ENCODE measurements around the gene DRC1. TPM values are rescaled to one million over a fixed set of nuclear protein-coding genes. Genes with fewer than 3 reads are reported as not detected.

The DRC1 gene
- total RNA-seq, 1 experiment from 2014 or later = not detected

- no peak for DNase-seq (ENCODE audit: low spot score)
- Histone ChIP-seq H3K9me3 (ENCODE audit: low read depth, low read length, poor library complexity, severe bottlenecking) (no peaks in the 10 kb centered on the region), H3K4me1 (ENCODE audit: insufficient read depth, low read length, poor library complexity, severe bottlenecking) (no peaks in the 10 kb centered on the region), H3K27me3 (replicated peaks; ENCODE audit: insufficient read depth, low read depth, low read length, poor library complexity) (no peaks in the 10 kb centered on the region), H3K27ac (ENCODE audit: low read depth, low read length, poor library complexity, severe bottlenecking) (no peak overlapping the region), H3K4me3 (ENCODE audit: low read depth, low read length, poor library complexity, severe bottlenecking) (no peak overlapping the region), H3K36me3 (ENCODE audit: insufficient read depth, low read length, poor library complexity, severe bottlenecking) (no peaks in the 10 kb centered on the region)
- no TSS peak for BruUV-seq (replicated peaks)
- intact Hi-C loops (cut with micrococcal nuclease; ENCODE audit: unreplicated experiment) = no loop called here
- CTCF ChIA-PET = interaction anchor here (0.7 kb wide), 1 partner anchor 51 kb away, joined by 4 read pairs; no protein-coding TSS in a partner anchor
- POLR2A ChIA-PET (ENCODE audit: low non-redundant PET) = no interaction called here
- TF ChIP-seq EZH2 (IDR thresholded peaks at IDR 0.05; ENCODE audit: borderline replicate concordance, low read depth, low read length, poor library complexity, severe bottlenecking) = no peak
- TF ChIP-seq CTCF (conservative IDR thresholded peaks at IDR 0.05; ENCODE audit: low read depth, low read length) = no peak
Measured at GRCh38 chr2:26451700-26452099, 50.0 kb downstream of the DRC1 start.

GRCh38 chr2:26453421-26454329 is 52.0 kb downstream of the DRC1 start:
- no peaks in the 10 kb centered on the region for H3K9me3 ChIP-seq (ENCODE audit: low read depth, low read length, poor library complexity, severe bottlenecking)
- DNase-seq (ENCODE audit: low spot score) = no peak
- ChIA-PET CTCF (no interaction called here), POLR2A (ENCODE audit: low non-redundant PET) (no interaction called here)
- no peaks in the 10 kb centered on the region for H3K27me3 ChIP-seq (replicated peaks; ENCODE audit: insufficient read depth, low read depth, low read length, poor library complexity)
- BruUV-seq (replicated peaks) = no TSS peak
- no peaks in the 10 kb centered on the region for H3K36me3 ChIP-seq (ENCODE audit: insufficient read depth, low read length, poor library complexity, severe bottlenecking)
- H3K27ac ChIP-seq (ENCODE audit: low read depth, low read length, poor library complexity, severe bottlenecking) = no peak overlapping the region
- TF ChIP-seq CTCF (conservative IDR thresholded peaks at IDR 0.05; ENCODE audit: low read depth, low read length) (no peak), EZH2 (IDR thresholded peaks at IDR 0.05; ENCODE audit: borderline replicate concordance, low read depth, low read length, poor library complexity, severe bottlenecking) (no peak)
- intact Hi-C loops (cut with micrococcal nuclease; ENCODE audit: unreplicated experiment) = no loop called here
- H3K4me3 ChIP-seq (ENCODE audit: low read depth, low read length, poor library complexity, severe bottlenecking) = no peak overlapping the region
- no peaks in the 10 kb centered on the region for H3K4me1 ChIP-seq (ENCODE audit: insufficient read depth, low read length, poor library complexity, severe bottlenecking)

GRCh38 chr2:26454561-26455001 is 52.9 kb downstream of the DRC1 start:
- no peaks in the 10 kb centered on the region for H3K36me3 ChIP-seq (ENCODE audit: insufficient read depth, low read length, poor library complexity, severe bottlenecking)
- no peaks in the 10 kb centered on the region for H3K4me1 ChIP-seq (ENCODE audit: insufficient read depth, low read length, poor library complexity, severe bottlenecking)
- intact Hi-C loops (cut with micrococcal nuclease; ENCODE audit: unreplicated experiment) = no loop called here
- H3K27me3 ChIP-seq (replicated peaks; ENCODE audit: insufficient read depth, low read depth, low read length, poor library complexity) = no peaks in the 10 kb centered on the region
- H3K4me3 ChIP-seq (ENCODE audit: low read depth, low read length, poor library complexity, severe bottlenecking) = no peak overlapping the region
- no TSS peak for BruUV-seq (replicated peaks)
- DNase-seq (ENCODE audit: low spot score) = no peak
- no peak overlapping the region for H3K27ac ChIP-seq (ENCODE audit: low read depth, low read length, poor library complexity, severe bottlenecking)
- no peak for TF ChIP-seq CTCF (conservative IDR thresholded peaks at IDR 0.05; ENCODE audit: low read depth, low read length)
- TF ChIP-seq EZH2 (IDR thresholded peaks at IDR 0.05; ENCODE audit: borderline replicate concordance, low read depth, low read length, poor library complexity, severe bottlenecking) = no peak
- H3K9me3 ChIP-seq (ENCODE audit: low read depth, low read length, poor library complexity, severe bottlenecking) = no peaks in the 10 kb centered on the region
- POLR2A ChIA-PET (ENCODE audit: low non-redundant PET) = no interaction called here
- CTCF ChIA-PET = no interaction called here

Measured in A673 (cell line).